SK-MEL-5 (cell line): ENCODE data around the gene VILL. TPM values are rescaled to one million over a fixed set of nuclear protein-coding genes. Genes with fewer than 3 reads are reported as not detected.
"Not testable (repeated sequence)": the region's sequence is repeated elsewhere in the genome, so short reads cannot be mapped to it uniquely, and the experiment has no call there.

ENCODE experiments used
- DNase-seq: peaks from one replicate; pipeline ENCODE4 v3.0.0-alpha.2; 2016; ENCODE audit warnings: low read depth, low spot score
- in situ Hi-C: cut with HindIII; loops from 2 replicates; pipeline ENCODE4 v1.10.0; 2016; ENCODE audit warnings: low sequenced_read_pairs, high pct_unique_total_duplicates, low pct_unique_long_range_greater_than_20kb
- total RNA-seq: library from RNA; depleted of rRNA; stranded (reverse); fragments of >200 nt; shearing (Covaris generic); gene quantifications from 2 replicates; pipeline ENCODE4 v1.2.3, GENCODE V29; 2014

The VILL gene
- total RNA-seq, 1 experiment from 2014 or later, result 3.6 TPM

- DNase-seq, result no peak
- in situ Hi-C loops, result no loop called here
Observed at GRCh38 chr3:38036906-38037305, 46.3 kb downstream of the VILL start.

DNA sequence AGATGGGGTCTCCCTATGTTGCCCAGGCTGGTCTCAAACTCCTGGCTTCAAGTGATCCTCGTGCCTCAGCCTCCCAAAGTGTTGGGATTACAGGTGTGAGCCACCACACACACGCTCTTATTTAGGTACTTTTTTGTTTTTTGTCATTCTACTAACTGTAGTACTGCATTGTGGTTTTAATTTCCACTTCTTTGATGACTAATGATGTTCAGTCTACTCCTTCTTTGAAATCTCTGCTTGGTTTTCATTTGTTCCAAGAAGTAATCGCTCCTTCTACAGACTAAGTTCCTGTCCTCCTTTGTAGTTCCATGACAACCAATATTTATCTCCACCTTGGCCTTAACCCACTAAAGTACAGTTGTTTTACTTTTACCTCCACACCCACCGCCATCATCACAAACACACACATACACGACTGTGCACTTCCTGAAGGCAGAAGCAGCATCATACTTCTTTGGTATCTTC, 47.9 kb downstream of the VILL start:
- in situ Hi-C loops, result no loop called here
- no peak for DNase-seq

GRCh38 chr3:38039101-38039898, 48.7 kb downstream of the VILL start, which contains the start of gene DLEC1:
Gene DLEC1, plus strand, starts transcription at chr3:38039208. Its CDS starts 18 bp downstream, at chr3:38039226.
- in situ Hi-C loops, result no loop called here

GRCh38 chr3:38039899-38040261, 49.3 kb downstream of the VILL start:
- no peak for DNase-seq
- in situ Hi-C loops, result no loop called here

More at GRCh38 chr3:38039101-38039898, 48.7 kb downstream of the VILL start, which contains the start of gene DLEC1:
- no peak for DNase-seq

- in situ Hi-C loops, result no loop called here
- DNase-seq, result no peak
Observed at GRCh38 chr3:38040401-38040800, 49.8 kb downstream of the VILL start.

DNA sequence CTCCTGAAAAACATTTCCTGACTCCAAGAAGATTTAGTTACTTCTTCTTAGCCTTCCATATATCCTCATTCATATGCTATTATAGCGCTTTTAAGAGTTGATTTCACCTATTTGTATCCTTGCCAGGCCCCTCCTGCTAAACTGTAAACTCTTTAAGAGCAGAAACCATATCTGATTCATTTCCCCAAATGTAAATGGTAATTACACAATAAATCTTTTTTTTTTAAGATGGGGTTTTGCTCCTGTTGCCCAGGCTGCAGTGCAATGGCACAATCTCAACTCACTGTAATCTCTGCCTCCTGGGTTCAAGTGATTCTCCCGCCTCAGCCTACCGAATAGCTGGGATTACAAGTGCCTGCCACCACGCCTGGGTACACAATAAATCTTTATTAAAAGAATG, 52.9 kb downstream of the VILL start:
- in situ Hi-C loops, result no loop called here
- no peak for DNase-seq

- DNase-seq, result no peak
- in situ Hi-C loops, result no loop called here
Observed at GRCh38 chr3:38046027-38046426, 55.4 kb downstream of the VILL start.

DNA sequence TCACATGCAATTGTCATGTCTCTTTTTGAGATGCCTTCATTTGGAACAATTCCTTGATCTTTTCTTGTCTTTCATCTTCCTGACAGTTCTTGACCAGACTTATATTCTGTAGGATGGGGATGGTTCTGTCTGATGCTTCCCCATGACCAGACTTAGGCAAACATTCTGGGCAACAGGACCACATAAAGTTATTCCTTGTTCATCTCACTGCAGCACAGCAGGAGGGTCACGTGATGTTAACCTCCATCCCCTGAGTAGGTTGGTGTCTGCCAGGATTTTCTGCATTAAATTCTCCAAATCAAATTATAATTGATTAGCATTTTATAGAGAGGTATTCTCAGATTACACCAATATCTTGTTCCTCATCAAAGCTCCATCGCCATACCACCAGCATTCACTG, 56.2 kb downstream of the VILL start:
- in situ Hi-C loops, result no loop called here
- DNase-seq, result no peak

DNA sequence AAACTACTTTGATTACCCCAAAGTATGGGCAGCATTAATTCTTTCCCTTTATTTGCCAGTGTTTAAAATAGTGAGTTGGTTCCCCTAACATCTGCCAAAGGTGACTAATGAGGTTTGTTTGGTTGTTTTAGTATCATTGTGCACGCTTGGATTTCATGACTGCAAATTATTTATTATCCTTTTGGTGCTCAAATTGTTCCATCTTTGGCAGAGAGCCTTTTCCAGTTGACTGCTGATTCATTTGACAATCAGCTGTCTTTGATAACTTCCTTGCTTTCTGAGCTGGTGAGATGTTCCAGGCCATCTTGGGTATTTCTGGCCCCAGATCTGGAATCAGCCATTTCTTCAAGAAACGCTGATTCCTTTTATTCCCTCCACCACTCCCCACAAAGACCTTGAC, 57.3 kb downstream of the VILL start:
- in situ Hi-C loops, result no loop called here

DNA sequence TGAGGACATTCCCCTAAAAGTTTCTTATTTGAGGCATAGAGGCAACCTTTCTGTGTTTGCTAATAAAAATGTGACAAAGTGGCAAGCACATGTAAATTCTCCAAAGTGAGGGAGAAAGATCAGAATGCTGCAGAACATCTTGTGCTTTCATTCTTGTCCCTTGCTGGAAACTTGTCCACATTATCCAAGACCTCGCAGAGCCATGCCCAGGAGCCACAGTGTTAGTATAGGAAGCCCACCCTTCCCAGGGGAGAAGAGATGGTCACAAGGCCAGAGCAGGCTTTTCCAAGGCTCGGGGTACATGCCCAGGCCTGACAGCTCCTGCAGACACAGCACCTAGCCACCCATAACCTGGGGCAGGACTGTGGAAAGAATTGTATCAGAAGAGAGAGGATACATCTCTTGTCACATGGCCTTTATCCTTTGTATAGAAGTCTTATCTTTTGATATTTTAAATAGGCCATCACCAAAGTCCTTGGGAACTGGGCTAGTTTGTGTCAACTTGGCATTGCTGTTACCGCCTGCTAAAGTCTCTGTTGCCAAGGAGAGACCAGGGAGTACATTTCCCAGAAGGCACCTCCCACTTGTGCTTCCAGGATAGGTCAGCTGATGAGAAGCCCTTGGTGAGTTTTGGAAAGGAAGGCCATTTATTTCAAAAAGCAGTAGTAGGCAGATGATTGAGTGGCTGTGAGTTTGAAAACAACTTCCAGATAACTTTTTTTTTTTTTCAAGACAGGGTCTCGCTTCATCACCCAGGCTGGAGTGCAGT, 59.0 kb downstream of the VILL start:
- in situ Hi-C loops, result no loop called here

More for the DNA sequence above, 57.3 kb downstream of the VILL start:
- no peak for DNase-seq

GRCh38 chr3:38051131-38051530, 60.5 kb downstream of the VILL start:
- in situ Hi-C loops, result no loop called here
- no peak for DNase-seq

More for the DNA sequence above, 59.0 kb downstream of the VILL start:
- DNase-seq, result no peak

GRCh38 chr3:38053286-38053685, 62.7 kb downstream of the VILL start:
- in situ Hi-C loops, DNase-seq: not testable (repeated sequence)

DNA sequence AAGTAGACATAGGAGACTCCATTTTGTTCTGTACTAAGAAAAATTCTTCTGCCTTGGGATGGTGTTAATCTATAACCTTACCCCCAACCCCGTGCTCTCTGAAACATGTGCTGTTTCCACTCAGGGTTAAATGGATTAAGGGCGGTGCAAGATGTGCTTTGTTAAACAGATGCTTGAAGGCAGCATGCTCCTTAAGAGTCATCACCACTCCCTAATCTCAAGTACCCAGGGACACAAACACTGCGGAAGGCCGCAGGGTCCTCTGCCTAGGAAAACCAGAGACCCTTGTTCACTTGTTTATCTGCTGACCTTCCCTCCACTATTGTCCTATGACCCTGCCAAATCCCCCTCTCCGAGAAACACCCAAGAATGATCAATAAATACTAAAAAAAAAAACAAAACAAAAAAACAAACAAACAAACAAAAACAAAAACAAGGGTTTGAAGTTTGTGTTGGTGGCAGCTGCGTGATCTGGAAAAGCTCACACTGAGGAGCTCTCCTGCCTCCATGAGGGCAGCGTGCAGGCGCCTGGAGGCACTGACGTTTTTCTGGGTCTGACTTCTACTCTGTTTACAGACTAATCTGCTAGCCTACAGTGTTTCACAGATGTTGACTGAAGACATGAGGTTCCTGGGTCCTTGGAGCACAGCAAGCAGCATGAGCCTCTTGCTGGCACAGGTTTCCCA, 63.4 kb downstream of the VILL start:
- in situ Hi-C loops, DNase-seq: not testable (repeated sequence)

GRCh38 chr3:38054499-38055001, 64.0 kb downstream of the VILL start:
- in situ Hi-C loops, result no loop called here
- DNase-seq, result no peak
